22Rv1 (cell line): ENCODE results near the gene PACSIN3.

Experiments used
- ZFX ChIP-seq: fragments of 450-650 bp; IDR thresholded peaks from 2 replicates; pipeline ENCODE4 v1.6.1; 2017; ENCODE audit warnings: antibody characterized with exemption, borderline replicate concordance
- TF ChIP-seq, protein P1 (sequence below): fragments of 450-650 bp; IDR thresholded peaks from 2 replicates; pipeline ENCODE4 v1.5.1; 2017; ENCODE audit warnings: mild to moderate bottlenecking

DNA sequence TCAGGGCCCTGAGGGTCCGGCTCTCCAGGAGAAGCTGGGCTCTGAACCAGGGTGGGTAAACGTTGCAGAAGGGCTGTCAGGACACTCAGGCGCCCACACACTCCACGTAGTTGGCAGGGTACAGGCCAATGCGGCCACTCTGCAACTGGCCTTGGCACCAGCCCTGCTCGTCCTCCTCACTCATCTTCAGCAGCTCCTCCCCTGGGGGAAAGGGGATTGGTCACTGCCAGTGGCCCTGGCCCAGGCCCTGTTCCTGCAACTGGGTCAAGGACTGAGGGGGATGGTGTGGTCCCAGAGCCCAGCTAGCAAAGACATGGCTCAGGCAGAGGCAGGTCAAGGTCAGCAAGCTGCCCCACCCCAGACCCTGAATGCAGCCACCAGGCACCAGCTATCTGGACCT is 8.4 kb downstream of the PACSIN3 start:
- TF ChIP-seq, protein P1, sequence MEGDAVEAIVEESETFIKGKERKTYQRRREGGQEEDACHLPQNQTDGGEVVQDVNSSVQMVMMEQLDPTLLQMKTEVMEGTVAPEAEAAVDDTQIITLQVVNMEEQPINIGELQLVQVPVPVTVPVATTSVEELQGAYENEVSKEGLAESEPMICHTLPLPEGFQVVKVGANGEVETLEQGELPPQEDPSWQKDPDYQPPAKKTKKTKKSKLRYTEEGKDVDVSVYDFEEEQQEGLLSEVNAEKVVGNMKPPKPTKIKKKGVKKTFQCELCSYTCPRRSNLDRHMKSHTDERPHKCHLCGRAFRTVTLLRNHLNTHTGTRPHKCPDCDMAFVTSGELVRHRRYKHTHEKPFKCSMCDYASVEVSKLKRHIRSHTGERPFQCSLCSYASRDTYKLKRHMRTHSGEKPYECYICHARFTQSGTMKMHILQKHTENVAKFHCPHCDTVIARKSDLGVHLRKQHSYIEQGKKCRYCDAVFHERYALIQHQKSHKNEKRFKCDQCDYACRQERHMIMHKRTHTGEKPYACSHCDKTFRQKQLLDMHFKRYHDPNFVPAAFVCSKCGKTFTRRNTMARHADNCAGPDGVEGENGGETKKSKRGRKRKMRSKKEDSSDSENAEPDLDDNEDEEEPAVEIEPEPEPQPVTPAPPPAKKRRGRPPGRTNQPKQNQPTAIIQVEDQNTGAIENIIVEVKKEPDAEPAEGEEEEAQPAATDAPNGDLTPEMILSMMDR = no peak
- no peak for TF ChIP-seq ZFX
